NCI-H1092 treated with DMSO at 0.1 percent for 48 hours (cell line): Measurements from ENCODE around the gene FAM227B.
A peak's percentile ranks its signal among the peaks of the same experiment; 100 is the strongest.
"Not testable (repeated sequence)": the region's sequence is repeated elsewhere in the genome, so short reads cannot be mapped to it uniquely, and the experiment has no call there.

Source experiments
- DNase-seq: peaks from one replicate; lab custom pipeline; 2025; lab: John Stamatoyannopoulos, UW

The FAM227B gene

GRCh38 chr15:49438962-49439631 is 181.5 kb downstream of the FAM227B start:
- DNase-seq, result no peak

DNA sequence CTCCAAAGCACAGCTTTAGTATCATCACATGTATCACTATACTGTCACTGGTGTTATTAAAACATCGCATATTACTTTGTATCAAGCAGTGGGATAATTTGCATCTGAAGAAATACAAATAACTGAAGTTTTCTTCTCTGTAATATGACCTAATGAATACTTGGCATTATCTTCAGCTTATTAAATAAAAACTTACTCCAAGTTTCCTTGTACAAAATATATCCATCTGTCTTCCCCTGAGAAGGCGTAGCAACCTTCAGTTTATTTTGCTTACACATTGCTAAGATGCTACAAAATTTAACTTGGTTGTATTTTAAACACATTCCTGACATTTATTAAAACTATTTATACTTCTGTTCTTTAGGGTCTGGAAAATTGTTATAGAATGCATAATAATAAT is 183.9 kb downstream of the FAM227B start:
- DNase-seq, result no peak

DNA sequence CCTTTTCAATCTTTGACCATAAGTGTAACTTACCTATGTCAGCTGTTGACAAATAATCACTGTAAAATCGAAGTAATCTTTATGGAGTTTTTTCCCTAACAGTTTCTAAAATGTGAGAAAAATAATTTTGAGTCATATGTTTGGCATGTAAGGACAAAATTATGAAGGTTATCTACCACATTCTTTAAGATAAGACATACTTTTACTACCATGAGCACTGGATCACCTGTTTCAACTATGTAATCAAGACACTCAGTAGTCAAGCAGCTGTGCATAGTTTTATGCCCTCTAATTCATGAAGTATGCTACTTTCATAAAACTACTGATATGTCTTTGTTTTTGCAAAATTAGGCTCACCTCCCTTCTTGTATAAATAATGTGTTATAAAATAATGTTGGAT is 185.4 kb downstream of the FAM227B start:
- no peak for DNase-seq

GRCh38 chr15:49430046-49430445 is 190.6 kb downstream of the FAM227B start:
- no peak for DNase-seq

DNA sequence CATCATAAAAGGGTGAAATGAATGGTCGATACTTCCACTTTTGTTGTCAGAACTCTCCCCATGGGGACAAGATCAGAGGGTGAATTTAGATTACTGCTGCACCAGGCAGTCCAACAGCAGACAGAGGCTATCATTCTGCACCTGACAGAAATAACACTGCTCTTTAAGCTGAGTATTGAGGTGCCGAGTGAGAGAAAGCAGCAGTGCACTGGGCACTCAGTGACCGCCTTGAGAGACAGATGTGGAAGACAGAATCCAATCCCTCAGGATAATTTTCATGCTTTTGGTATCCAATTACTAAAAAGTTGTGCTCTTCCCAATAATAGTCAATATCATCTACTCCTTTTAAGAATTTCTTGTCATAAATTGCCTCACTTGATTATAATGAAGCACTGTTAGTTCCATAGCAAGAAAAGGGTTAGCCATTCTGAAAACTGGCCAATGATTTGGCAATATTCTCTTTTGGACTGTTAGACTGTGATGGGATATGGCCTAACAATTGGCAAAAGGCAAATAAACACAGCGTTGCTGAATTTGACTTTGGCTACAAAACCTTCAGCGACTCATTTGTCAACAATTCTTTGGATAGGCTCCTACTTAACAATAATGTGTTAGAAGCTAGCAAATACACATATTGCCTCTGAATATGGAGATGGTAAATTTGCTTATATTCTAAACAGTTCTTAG is 192.1 kb downstream of the FAM227B start:
- no peak for DNase-seq

DNA sequence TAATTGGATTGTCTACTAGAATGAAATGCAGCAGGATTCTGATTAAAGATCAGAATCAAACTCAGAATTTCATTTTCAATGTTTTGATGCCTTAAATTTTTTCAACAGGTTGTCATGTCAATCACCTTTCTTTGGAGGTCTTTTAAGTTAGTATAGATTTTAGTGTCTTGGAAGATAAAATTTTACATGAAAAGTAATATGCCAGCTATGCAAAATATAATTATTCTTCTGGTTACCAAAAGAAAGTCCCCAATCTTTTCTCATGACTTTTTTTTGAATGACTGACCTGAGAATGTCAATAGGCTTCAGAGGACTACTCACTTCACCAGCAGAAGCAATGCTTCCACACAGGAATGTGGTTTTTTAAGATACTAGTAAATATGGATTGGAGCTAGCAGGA is 193.2 kb downstream of the FAM227B start:
- no peak for DNase-seq

DNA sequence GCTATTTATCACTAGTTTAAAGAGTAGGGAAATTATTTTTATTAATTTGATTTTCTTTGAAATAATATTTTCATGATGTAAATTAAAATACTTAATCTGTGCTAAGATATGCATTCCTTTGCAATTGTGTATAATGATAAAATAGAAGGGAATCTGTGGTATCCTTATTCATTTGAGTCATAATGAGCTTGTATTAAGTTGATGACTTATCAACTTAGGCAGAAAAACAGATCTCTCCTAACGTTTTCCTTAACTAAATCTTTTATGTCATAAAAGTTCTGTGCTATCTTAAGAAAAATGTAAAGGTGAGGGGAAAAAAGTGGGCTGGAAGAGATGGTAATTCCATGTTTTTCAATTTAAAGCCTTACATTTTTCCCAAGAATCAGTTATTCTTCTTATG is 195.7 kb downstream of the FAM227B start:
- DNase-seq, result no peak

DNA sequence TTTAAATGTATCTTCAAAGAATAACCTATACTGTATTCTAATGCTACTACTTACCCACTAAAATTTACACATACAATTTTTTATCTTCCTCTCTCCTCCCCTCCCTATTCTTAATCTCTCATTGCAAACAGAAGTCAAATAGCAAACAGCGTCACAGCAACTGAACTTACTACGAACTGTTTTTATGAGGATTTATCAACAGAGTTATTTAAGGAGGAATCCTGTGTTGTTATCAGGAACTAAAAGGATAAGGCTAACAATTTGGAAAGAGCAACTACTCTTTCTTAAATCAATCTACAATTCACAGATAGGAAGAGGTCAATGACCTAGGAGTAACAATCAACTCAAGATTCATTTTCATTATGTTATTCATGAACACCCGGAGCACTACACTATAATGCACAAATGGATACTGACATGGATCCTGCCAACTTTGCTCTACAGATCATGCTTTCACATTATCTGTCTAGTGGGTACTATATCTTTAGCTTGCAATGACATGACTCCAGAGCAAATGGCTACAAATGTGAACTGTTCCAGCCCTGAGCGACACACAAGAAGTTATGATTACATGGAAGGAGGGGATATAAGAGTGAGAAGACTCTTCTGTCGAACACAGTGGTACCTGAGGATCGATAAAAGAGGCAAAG is 196.6 kb downstream of the FAM227B start:
- DNase-seq, result no peak

- DNase-seq, result no peak
These were observed 197.6 kb downstream of the FAM227B start, which contains the start of gene FGF7 for GRCh38 chr15:49423021-49423420. Gene FGF7 (plus strand): TSS chr15:49423242. CDS start chr15:49424298, 1,056 bp downstream.

DNA sequence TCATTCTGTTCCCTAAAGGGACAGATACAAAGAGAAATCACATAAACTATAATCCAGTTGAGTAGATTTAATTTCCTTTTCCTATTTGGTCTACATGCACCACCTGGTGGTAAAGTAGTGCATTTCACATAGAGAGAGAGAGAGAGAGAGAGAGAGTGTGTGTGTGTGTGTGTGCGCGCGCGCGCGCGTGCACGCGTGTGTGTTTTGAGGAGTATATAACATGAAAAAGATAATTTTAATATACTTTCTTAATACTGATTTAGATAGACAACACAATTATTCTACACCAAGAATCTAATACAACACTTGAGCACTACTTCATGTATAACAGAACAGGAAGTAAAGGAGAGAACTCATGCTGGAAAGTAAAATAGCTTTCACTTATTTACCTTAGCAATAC is 198.6 kb downstream of the FAM227B start:
- DNase-seq, result peak; percentile 22

- DNase-seq, result no peak
These were observed 201.8 kb downstream of the FAM227B start for GRCh38 chr15:49418811-49419210.

- DNase-seq, result no peak
These were observed 205.0 kb downstream of the FAM227B start for GRCh38 chr15:49415638-49416037.

- no peak for DNase-seq
These were observed 205.5 kb downstream of the FAM227B start for GRCh38 chr15:49415149-49415548.

- DNase-seq, result no peak
These were observed 207.8 kb downstream of the FAM227B start for GRCh38 chr15:49412797-49413196.

GRCh38 chr15:49410641-49411040 is 210.0 kb downstream of the FAM227B start:
- DNase-seq, result no peak

DNA sequence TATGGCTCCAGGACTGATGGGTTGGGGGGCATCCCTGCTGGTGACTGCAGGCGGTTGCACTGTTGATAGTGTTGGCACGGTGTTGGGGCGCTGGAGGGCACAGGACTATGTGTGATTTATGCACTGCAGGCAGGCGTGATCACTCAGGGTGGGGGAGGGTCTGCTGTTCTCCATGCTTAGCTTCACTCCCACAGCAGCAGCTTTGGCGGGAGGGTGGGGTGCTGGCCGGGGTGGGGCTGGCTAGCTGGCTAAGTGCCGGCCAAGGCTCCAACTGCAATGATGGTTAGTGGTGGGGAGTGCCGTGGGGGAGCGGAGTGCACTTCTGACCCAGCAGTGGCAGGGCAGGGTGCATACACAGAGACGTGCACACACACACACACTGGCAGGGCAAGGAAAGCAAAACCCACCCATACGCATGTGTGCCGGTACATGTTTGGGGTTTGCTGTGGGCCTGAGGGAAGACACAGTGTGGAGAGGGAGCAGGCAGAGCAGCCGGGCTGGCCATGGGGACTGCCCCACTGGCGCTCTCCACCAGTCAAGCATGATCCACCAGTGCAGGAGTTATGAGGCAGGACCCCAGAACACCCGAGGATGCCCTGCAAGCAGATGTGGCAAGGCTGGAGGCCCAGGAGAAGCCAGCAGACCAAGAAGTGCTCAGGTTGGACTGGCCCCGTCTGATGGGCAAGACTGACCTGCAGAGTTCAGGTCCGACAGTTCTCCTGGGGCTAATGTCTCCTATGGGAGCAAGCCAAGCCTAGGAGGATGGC is 214.1 kb downstream of the FAM227B start:
- DNase-seq, result no peak

DNA sequence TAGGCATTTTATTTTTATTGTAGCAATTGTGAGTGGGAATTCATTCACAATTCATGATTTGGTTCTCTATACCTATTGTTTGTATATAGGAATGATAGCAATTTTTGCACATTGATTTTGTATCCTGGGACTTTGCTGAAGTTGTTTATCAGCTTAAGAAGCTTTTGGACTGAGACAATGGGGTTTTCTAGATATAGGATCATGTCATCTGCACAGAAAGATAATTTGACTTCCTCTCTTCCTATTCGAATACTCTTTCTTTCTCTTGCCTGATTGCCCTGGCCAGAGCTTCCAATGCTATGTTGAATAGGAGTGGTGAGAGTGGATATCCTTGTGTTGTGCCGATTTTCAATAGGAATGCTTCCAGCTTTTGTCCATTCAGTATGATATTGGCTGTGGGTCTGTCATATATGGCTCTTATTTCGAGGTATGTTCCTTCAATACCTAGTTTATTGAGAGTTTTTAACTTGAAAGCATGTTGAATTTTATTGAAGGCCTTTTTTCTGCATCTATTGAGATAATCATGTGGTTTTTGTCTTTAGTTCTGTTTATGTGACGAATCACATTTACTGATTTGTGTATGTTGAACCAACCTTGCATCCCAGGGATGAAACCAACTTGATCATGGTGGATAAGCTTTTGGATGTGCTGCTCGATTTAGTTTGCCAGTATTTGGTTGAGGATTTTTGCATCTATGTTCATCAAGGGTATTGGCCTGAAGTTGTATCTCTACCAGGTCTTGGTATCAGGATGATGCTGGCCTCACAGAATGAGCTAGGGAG is 217.9 kb downstream of the FAM227B start:
- not testable (repeated sequence) for DNase-seq

GRCh38 chr15:49387471-49387870 is 233.1 kb downstream of the FAM227B start:
- DNase-seq, result no peak

DNA sequence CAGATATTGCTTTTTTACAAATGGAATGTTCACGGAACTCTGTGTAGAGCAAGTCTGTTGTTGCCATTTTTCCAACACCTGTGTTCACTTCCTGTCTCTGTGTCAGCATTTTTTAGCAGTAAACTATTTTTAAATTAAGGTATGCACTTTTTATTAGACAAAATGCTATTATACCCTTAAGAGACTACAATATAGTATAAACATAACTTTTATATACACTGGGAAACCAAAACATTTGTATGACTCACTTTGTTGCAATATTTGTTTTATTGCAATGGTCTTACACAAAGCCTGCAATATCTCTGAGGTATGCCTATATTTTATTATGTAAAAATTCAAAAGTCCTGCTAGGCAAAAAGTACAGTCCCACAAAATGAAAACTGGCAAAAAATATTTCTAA is 237.4 kb downstream of the FAM227B start:
- DNase-seq, result no peak

GRCh38 chr15:49382394-49382793 is 238.2 kb downstream of the FAM227B start:
- DNase-seq, result no peak

DNA sequence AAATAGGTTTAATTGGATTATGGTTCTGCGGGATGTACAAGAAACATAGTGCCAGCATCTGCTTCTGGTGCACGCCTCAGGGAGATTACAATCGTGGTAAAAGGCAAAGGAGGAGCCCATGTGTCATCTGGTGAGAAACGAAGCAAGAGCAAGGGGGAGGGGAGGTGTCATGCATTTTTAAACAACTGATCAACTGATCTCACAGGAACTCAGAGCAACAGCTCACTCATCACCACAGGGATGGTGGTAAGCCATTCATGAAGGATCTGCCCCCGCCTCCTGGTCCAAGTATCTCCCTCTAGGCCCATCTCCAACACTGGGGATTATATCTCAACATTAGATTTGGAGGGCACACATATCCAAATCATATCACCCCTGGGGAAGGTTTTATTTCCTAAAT is 239.7 kb downstream of the FAM227B start:
- no peak for DNase-seq

DNA sequence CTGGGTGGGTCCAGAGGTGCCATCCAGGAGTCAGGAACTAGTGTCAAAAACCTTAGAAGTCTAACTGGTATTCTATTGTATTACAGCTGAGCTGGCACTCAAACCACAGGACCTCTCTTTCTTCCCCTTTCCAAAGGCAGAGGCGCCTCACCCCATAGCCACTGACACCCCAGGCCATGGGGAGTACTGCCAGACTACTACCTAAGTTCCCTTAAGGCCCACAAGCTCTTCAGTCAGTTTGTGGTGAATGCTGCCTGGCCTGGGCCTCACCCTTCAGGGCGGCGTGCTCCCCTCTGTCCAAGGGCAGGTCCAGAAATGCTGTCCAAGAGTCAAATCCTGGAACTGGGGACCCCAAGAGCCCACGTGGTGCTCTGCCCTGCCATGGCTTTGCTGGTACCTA is 240.6 kb downstream of the FAM227B start:
- DNase-seq, result no peak
